ENCODE data around the gene ZFP69B.

GRCh38 chr1:40405812-40406211 is 44.5 kb upstream of the ZFP69B start:
- TF ChIP-seq CTCF (conservative IDR thresholded peaks at IDR 0.05; ENCODE audit: low read depth in 2 of 2) (no peak), EZH2 (IDR thresholded peaks at IDR 0.05; ENCODE audit: low read depth, unreplicated experiment) (no peak), EZH2phosphoT487 (IDR thresholded peaks at IDR 0.05; ENCODE audit: unreplicated experiment) (no peak), CREB1 (CRISPR knock-in tag; IDR thresholded peaks at IDR 0.05; ENCODE audit: low read depth) (no peak), REST (IDR thresholded peaks at IDR 0.05; ENCODE audit: unreplicated experiment) (no peak)

Data from GM23338 (cell line).